H1 (cell line): ENCODE measurements around the gene ZPBP2. TPM values are rescaled to one million over a fixed set of nuclear protein-coding genes. Genes with fewer than 3 reads are reported as not detected.
A peak's percentile ranks its signal among the peaks of the same experiment; 100 is the strongest.

Experiments
- CTCF ChIA-PET: fragments of 300-600 bp; sonication (Branson Sonifier 250); formaldehyde crosslinking; loops from one replicate; lab custom pipeline; 2021; ENCODE audit not compliant: partially characterized antibody; lab: Charles Lee
- POLR2A ChIA-PET: fragments of 300-600 bp; sonication (Branson Sonifier 250); formaldehyde crosslinking; loops from one replicate; lab custom pipeline; 2021; ENCODE audit warnings: inconsistent platforms; ENCODE audit not compliant: partially characterized antibody; lab: Charles Lee
- DNase-seq, 2 experiments: peaks; one replicate each; pipeline versions ENCODE4 v3.0.0 to v3.0.0-alpha.2; 2010 to 2022; ENCODE audit warnings: low spot score in 2 of 2, low read depth in 1 of 2, mixed read lengths in 1 of 2
- FAIRE-seq: peaks from 2 replicates; lab custom pipeline; 2011; peaks lifted over from hg19 to GRCh38; lab: Jason Lieb, UNC
- H2AFZ ChIP-seq: 2 replicates; pipeline ENCODE4 v1.8.1; 2012; ENCODE audit warnings: low read length, inconsistent platforms
- H2AK5ac ChIP-seq: 2 replicates; pipeline ENCODE4 v1.6.1; 2013; ENCODE audit warnings: low read depth, low read length
- H2BK120ac ChIP-seq: replicated peaks from 2 replicates; pipeline ENCODE3; 2013; ENCODE audit warnings: low read depth, low read length, inconsistent platforms
- H2BK12ac ChIP-seq: 2 replicates; pipeline ENCODE4 v1.6.1; 2013; ENCODE audit warnings: low read depth, low read length
- H2BK15ac ChIP-seq: 2 replicates; pipeline ENCODE4 v1.6.1; 2013; ENCODE audit warnings: low read length
- H2BK20ac ChIP-seq: 2 replicates; pipeline ENCODE4 v1.6.1; 2013; ENCODE audit warnings: low read length
- H2BK5ac ChIP-seq: 2 replicates; pipeline ENCODE4 v1.6.1; 2013; ENCODE audit warnings: low read depth, low read length
- H3K14ac ChIP-seq: 2 replicates; pipeline ENCODE4 v1.6.1; 2013; ENCODE audit warnings: inconsistent platforms; ENCODE audit not compliant: insufficient read length
- H3K18ac ChIP-seq: 2 replicates; pipeline ENCODE4 v1.6.1; 2013; ENCODE audit warnings: low read length; ENCODE audit errors: extremely low read depth
- H3K23ac ChIP-seq: 2 replicates; pipeline ENCODE4 v1.6.1; 2013; ENCODE audit warnings: inconsistent platforms; ENCODE audit not compliant: insufficient read length
- H3K23me2 ChIP-seq: 2 replicates; pipeline ENCODE4 v1.6.1; 2013; ENCODE audit warnings: low read depth, low read length
- H3K27ac ChIP-seq: 2 replicates; pipeline ENCODE4 v1.6.1; 2011; ENCODE audit warnings: low read depth, low read length, inconsistent platforms
- H3K27me3 ChIP-seq, 4 experiments: replicated peaks in 1 of 4; 1 replicate in 1 of 4; 2 replicates in 3 of 4; pipeline versions ENCODE4 v1.6.1 to v1.8.1; 2011 to 2013; ENCODE audit warnings: low read length in 3 of 4, mild to moderate bottlenecking in 3 of 4, inconsistent platforms in 2 of 4, mixed read lengths in 2 of 4, moderate library complexity in 1 of 4; ENCODE audit not compliant: control insufficient read depth in 3 of 4, insufficient read depth in 3 of 4; ENCODE audit errors: extremely low read depth in 1 of 4
- H3K36me3 ChIP-seq, 4 experiments: 2 replicates each; pipeline versions ENCODE4 v1.6.1 to v1.8.1; 2011 to 2013; ENCODE audit warnings: mild to moderate bottlenecking in 4 of 4, low read length in 3 of 4, moderate library complexity in 2 of 4, control low read depth in 1 of 4, inconsistent platforms in 1 of 4; ENCODE audit not compliant: insufficient read depth in 4 of 4, control insufficient read depth in 2 of 4
- H3K4ac ChIP-seq: replicated peaks from 2 replicates; pipeline ENCODE3; 2013; ENCODE audit warnings: low read length, low read depth, mixed read lengths, inconsistent platforms; ENCODE audit not compliant: insufficient read length
- H3K4me1 ChIP-seq, 4 experiments: replicated peaks in 1 of 4; 1 replicate in 1 of 4; 2 replicates in 3 of 4; pipeline versions ENCODE4 v1.6.1 to v1.8.1; 2011 to 2013; ENCODE audit warnings: low read length in 3 of 4, inconsistent platforms in 2 of 4, mixed read lengths in 1 of 4; ENCODE audit not compliant: insufficient read depth in 4 of 4, control insufficient read depth in 3 of 4
- H3K4me2 ChIP-seq, 2 experiments: 2 replicates each; pipeline versions ENCODE4 v1.6.1 to v1.8.1; 2011 to 2013; ENCODE audit warnings: low read depth in 2 of 2, low read length in 2 of 2, control low read depth in 1 of 2, inconsistent platforms in 1 of 2, mild to moderate bottlenecking in 1 of 2; ENCODE audit not compliant: insufficient read depth in 1 of 2
- H3K4me3 ChIP-seq, 4 experiments: fragments of 200-600, 300-600 bp in 1 of 4; sonication (generic), shearing (Covaris generic), sonication (Bioruptor Twin) in 1 of 4; 2 replicates each; pipeline versions ENCODE4 v1.5.1 to v1.8.1; 2011 to 2016; ENCODE audit warnings: low read length in 4 of 4, low read depth in 3 of 4, control low read depth in 2 of 4, inconsistent platforms in 2 of 4, mild to moderate bottlenecking in 2 of 4, mixed read lengths in 1 of 4, moderate library complexity in 1 of 4; ENCODE audit not compliant: insufficient read depth in 2 of 4; ENCODE audit errors: extremely low read depth in 1 of 4
- H3K56ac ChIP-seq: replicated peaks from 2 replicates; pipeline ENCODE3; 2013; ENCODE audit warnings: low read depth, mild to moderate bottlenecking, mixed read lengths, low read length, inconsistent platforms; ENCODE audit not compliant: insufficient read length
- H3K79me1 ChIP-seq: 2 replicates; pipeline ENCODE4 v1.6.1; 2013; ENCODE audit warnings: low read depth, low read length, control low read depth
- H3K79me2 ChIP-seq, 2 experiments: 2 replicates each; pipeline versions ENCODE4 v1.6.1 to v1.8.1; 2012 to 2013; ENCODE audit warnings: low read length in 2 of 2, mild to moderate bottlenecking in 2 of 2, inconsistent platforms in 1 of 2; ENCODE audit not compliant: insufficient read depth in 2 of 2, control insufficient read depth in 1 of 2
- H3K9ac ChIP-seq, 4 experiments: replicated peaks in 1 of 4; 1 replicate in 1 of 4; 2 replicates in 3 of 4; pipeline versions ENCODE4 v1.6.1 to v1.8.1; 2011 to 2013; ENCODE audit warnings: low read depth in 3 of 4, low read length in 3 of 4, control low read depth in 2 of 4, mild to moderate bottlenecking in 2 of 4, moderate library complexity in 2 of 4, inconsistent platforms in 1 of 4; ENCODE audit errors: extremely low read depth in 1 of 4
- H3K9me3 ChIP-seq, 2 experiments: 2 replicates each; pipeline versions ENCODE4 v1.6.1 to v1.8.1; 2012 to 2013; ENCODE audit warnings: mild to moderate bottlenecking in 2 of 2, moderate library complexity in 2 of 2, control low read depth in 1 of 2, inconsistent platforms in 1 of 2, low read depth in 1 of 2, low read length in 1 of 2, mixed read lengths in 1 of 2; ENCODE audit not compliant: insufficient read depth in 2 of 2
- H4K20me1 ChIP-seq, 2 experiments: replicated peaks in 1 of 2; 2 replicates each; pipeline versions ENCODE3 to v1.8.1; 2011 to 2013; ENCODE audit warnings: inconsistent platforms in 2 of 2, low read length in 2 of 2, mild to moderate bottlenecking in 1 of 2; ENCODE audit not compliant: insufficient read depth in 2 of 2, control insufficient read depth in 1 of 2
- H4K5ac ChIP-seq: 2 replicates; pipeline ENCODE4 v1.6.1; 2013; ENCODE audit warnings: low read length, low read depth, mixed read lengths, inconsistent platforms; ENCODE audit not compliant: insufficient read length
- H4K8ac ChIP-seq: 2 replicates; pipeline ENCODE4 v1.8.0; 2013; ENCODE audit warnings: mild to moderate bottlenecking, moderate library complexity, low read length, inconsistent platforms; ENCODE audit not compliant: insufficient read depth; ENCODE audit errors: extremely low read depth
- H4K91ac ChIP-seq: replicated peaks from 2 replicates; pipeline ENCODE3; 2013; ENCODE audit warnings: low read length, mixed read lengths, inconsistent platforms; ENCODE audit not compliant: insufficient read length
- HDAC2 ChIP-seq, 2 experiments: fragments of 300-600 bp in 1 of 2; sonication (generic) in 1 of 2; IDR thresholded peaks; 2 replicates each; pipeline ENCODE4 v1.6.1; 2011 to 2012; ENCODE audit warnings: low read depth in 2 of 2, low read length in 2 of 2, mild to moderate bottlenecking in 2 of 2, moderate library complexity in 2 of 2, borderline replicate concordance in 1 of 2, inconsistent platforms in 1 of 2
- KDM5A ChIP-seq: fragments of 200-600 bp; IDR thresholded peaks from 2 replicates; pipeline ENCODE4 v1.7.1; 2012; ENCODE audit warnings: mild to moderate bottlenecking, low read length, inconsistent platforms, mixed read lengths
- POLR2A ChIP-seq, 2 experiments: IDR thresholded peaks; 1 replicate in 1 of 2; 2 replicates in 1 of 2; pipeline ENCODE4 v1.6.1; 2011; ENCODE audit warnings: low read depth in 2 of 2, low read length in 2 of 2, mild to moderate bottlenecking in 2 of 2; ENCODE audit errors: control extremely low read depth in 1 of 2
- POLR2AphosphoS5 ChIP-seq: IDR thresholded peaks from 2 replicates; pipeline ENCODE4 v1.6.1; 2011; ENCODE audit warnings: low read depth, low read length
- RXRA ChIP-seq: IDR thresholded peaks from 2 replicates; pipeline ENCODE4 v1.6.1; 2011; ENCODE audit warnings: low read depth, mild to moderate bottlenecking, low read length, moderate library complexity; ENCODE audit not compliant: insufficient read depth
- SIN3A ChIP-seq, 2 experiments: IDR thresholded peaks in 1 of 2; conservative IDR thresholded peaks in 1 of 2; 2 replicates each; pipeline ENCODE4 v1.6.1; 2011 to 2012; ENCODE audit warnings: low read length in 2 of 2, improper control_type of control experiment in 1 of 2, low read depth in 1 of 2, mild to moderate bottlenecking in 1 of 2
- SP1 ChIP-seq: IDR thresholded peaks from 2 replicates; pipeline ENCODE4 v1.6.1; 2011; ENCODE audit warnings: low read depth, low read length
- TBP ChIP-seq: IDR thresholded peaks from 2 replicates; pipeline ENCODE4 v1.6.1; 2011; ENCODE audit warnings: low read depth, low read length, improper control_type of control experiment
- USF2 ChIP-seq: IDR thresholded peaks from 2 replicates; pipeline ENCODE4 v1.6.1; 2011; ENCODE audit warnings: low read length, improper control_type of control experiment
- WGBS, 2 experiments: shearing (Covaris generic) in 1 of 2; methylation state at CpG; one replicate each; pipeline versions ENCODE4 v1.1.6 to v1.1.7; 2013 to 2015; ENCODE audit warnings: low lambda C conversion rate in 2 of 2, mixed read lengths in 2 of 2, inconsistent platforms in 1 of 2, low coverage in 1 of 2, missing lambda C conversion rate in 1 of 2; ENCODE audit not compliant: insufficient replicate concordance in 2 of 2, insufficient coverage in 1 of 2, insufficient read length in 1 of 2; ENCODE audit errors: extremely low coverage in 1 of 2, missing lambda C conversion rate in 1 of 2; 5-methylcytosine and 5-hydroxymethylcytosine counted together
- polyA plus RNA-seq, 7 experiments: library from polyadenylated mRNA; depleted of rRNA in 3 of 7; stranded (reverse) in 5 of 7; unstranded in 2 of 7; fragments of >200 nt in 5 of 7; fragments of 200-250 nt in 2 of 7; gene quantifications; 1 replicate in 5 of 7; 2 replicates in 1 of 7; 4 replicates in 1 of 7; pipeline versions ENCODE4 v1.2.1 to v1.2.3, GENCODE V29; 2011 to 2013; ENCODE audit warnings: missing spikeins in 2 of 7, mixed read lengths in 2 of 7
- total RNA-seq: library from RNA; stranded (reverse); fragmentation: NEBNext Ultra II Directional; extraction: Animal tissue kit (Norgen Biotek cat#: 25700); gene quantifications from 2 replicates; pipeline ENCODE4 v1.2.1, GENCODE V29; 2021

Gene ZPBP2
- total and polyA plus RNA-seq, 2 of the 8 experiments (the other 6 are each of a cell fraction or from before 2014, with no cell fraction given) = not detected

GRCh38 chr17:39926588-39927100, 58.6 kb downstream of the ZPBP2 start:
- no peak overlapping the region for H2BK120ac ChIP-seq
- H3K56ac ChIP-seq = no peak overlapping the region
- H3K4me3 ChIP-seq = peak overlapping the region; percentile 75 to 94 (median 86)
- no peaks in the 10 kb centered on the region for H3K9me3 ChIP-seq
- H4K8ac ChIP-seq = peak overlapping the region; percentile 72; the same call in 1 of the 2 replicates
- DNase-seq (no peak), FAIRE-seq (no peak)
- no peak overlapping the region for H3K4ac ChIP-seq
- H2BK15ac ChIP-seq = no peak overlapping the region
- peak overlapping the region; percentile 62 for H2BK5ac ChIP-seq
- no peak overlapping the region for H4K5ac ChIP-seq
- no peak overlapping the region for H3K14ac ChIP-seq
- H2AK5ac ChIP-seq = no peak overlapping the region
- H2BK20ac ChIP-seq = no peak overlapping the region
- peaks cover 18 to 19% of the 10 kb centered on the region in 2 experiments for H4K20me1 ChIP-seq
- H2AFZ ChIP-seq = no peak overlapping the region
- H3K9ac ChIP-seq = peak overlapping the region; percentile 63 to 79 (median 74)
- peaks cover 0 to 30% of the 10 kb centered on the region in 2 experiments; a peak in 2 of 4 replicates for H3K79me2 ChIP-seq
- H4K91ac ChIP-seq = peak overlapping the region; percentile 7
- H3K23ac ChIP-seq = no peak overlapping the region
- H3K18ac ChIP-seq = peak overlapping the region; percentile 19; the same call in 1 of the 2 replicates
- H3K23me2 ChIP-seq = peaks cover 8% of the 10 kb centered on the region; the same call in 1 of the 2 replicates
- CTCF ChIA-PET = interaction anchor here (1.3 to 1.5 kb wide), 2 partner anchors 9 to 13 kb away, joined by 5 to 6 read pairs; no protein-coding TSS in a partner anchor
- POLR2A ChIA-PET = interaction anchor here (0.9 to 2.8 kb wide), 10 partner anchors 9 to 347 kb away, joined by 3 to 10 read pairs (median 4); partner anchors contain the start of gene PSMD3
- H3K4me2 ChIP-seq = peak overlapping the region; percentile 82 to 89
- H3K79me1 ChIP-seq = peaks cover 13% of the 10 kb centered on the region
- no peak overlapping the region for H2BK12ac ChIP-seq
- peaks cover 9 to 26% (median 14%) of the 10 kb centered on the region in 4 experiments for H3K4me1 ChIP-seq
- no peaks in the 10 kb centered on the region for H3K27me3 ChIP-seq
- 10% methylated on average over 14 of the region's 15 CpGs; no CpG with 5 or more reads in 1 of the 2 experiments for WGBS, 2 experiments
- peak overlapping the region; percentile 57; the same call in 1 of the 2 replicates for H3K27ac ChIP-seq
- H3K36me3 ChIP-seq = peaks cover 11 to 19% (median 17%) of the 10 kb centered on the region in 4 experiments; a peak in 7 of 8 replicates
- TF ChIP-seq RXRA (0 out of 2 replicates have a peak, but pooled peaks have one; percentile 60), POLR2AphosphoS5 (0 out of 2 replicates have a peak, but pooled peaks have one; percentile 16), SP1 (0 out of 2 replicates have a peak, but pooled peaks have one; percentile 9), USF2 (no peak), KDM5A (no peak), POLR2A (IDR thresholded peaks at IDR 0.05; ENCODE audit: control extremely low read depth in 1 of 2, low read depth in 2 of 2, low read length in 2 of 2) (peak in 1 of 2 experiments; percentile 50; a peak in 1 of 3 replicates), HDAC2 (IDR thresholded peaks at IDR 0.05; ENCODE audit: borderline replicate concordance in 1 of 2, low read depth in 2 of 2, low read length in 2 of 2) (peak in 1 of 2 experiments; percentile 32; a peak in 1 of 4 replicates), TBP (0 out of 2 replicates have a peak, but pooled peaks have one; percentile 27), SIN3A (conservative IDR thresholded peaks at IDR 0.05 in 1 of 2, IDR thresholded peaks at IDR 0.05 in 1 of 2; ENCODE audit: low read depth in 1 of 2, low read length in 2 of 2) (peak in 1 of 2 experiments; percentile 69; a peak in 2 of 4 replicates)
- TF ChIP-seq, all 59 proteins: peak for 7
